ENCODE data around the gene ADPRHL1.

Gene ADPRHL1

DNA sequence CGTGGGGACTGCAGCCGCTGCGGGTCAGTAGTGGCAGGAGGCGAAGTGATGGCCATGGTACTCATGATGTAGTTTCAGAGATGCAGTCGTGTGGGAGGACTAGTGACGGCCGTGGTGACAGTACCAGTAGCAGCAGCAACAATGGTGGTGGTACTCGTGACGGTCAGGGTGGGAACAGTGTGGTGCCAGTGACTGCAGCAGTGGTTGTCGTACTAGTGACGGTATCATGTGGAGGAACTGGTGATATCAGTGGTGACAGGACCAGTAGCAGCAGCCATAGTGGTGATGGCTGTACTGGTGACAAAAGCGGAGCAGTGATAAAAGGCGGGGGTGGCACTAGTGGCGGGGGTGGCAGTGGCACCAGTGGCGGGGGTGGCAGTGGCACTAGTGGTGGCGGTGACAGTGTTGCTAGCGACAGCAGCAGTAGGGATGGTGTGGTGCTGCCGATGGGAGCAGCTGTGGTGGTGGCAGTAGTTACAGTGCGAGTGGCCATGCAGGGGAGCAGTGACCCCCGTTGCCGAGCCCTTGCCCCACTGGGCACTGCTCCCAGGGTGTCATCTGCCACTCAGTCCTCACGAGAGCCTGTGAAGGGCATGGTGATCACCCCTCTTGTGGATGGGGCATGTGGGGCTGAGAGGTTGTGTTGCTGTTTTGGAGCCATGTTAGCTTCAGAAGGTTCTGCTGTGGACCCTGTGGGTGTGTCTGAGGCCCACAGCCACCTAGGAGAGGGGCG, 22.7 kb downstream of the ADPRHL1 start:
- no peak for DNase-seq

DNA sequence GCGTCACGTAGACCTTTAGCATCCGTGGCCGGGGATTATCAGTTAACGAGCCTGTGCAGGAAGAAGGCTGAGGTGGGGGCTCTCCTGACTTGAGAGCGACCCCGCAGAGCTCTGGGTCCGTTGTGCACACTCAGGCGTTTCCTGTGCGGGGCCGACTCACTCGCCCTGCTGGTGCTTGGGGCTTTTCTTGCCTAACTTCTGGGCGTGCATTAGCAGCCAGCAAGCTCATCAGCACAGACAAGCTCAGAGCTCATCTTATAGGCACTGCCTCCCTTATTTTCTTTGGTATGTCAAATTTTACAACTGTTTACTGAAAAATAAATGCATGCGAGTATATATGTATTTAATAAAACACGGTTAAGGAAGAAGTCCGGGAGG, 23.7 kb downstream of the ADPRHL1 start:
- DNase-seq: no peak

DNA sequence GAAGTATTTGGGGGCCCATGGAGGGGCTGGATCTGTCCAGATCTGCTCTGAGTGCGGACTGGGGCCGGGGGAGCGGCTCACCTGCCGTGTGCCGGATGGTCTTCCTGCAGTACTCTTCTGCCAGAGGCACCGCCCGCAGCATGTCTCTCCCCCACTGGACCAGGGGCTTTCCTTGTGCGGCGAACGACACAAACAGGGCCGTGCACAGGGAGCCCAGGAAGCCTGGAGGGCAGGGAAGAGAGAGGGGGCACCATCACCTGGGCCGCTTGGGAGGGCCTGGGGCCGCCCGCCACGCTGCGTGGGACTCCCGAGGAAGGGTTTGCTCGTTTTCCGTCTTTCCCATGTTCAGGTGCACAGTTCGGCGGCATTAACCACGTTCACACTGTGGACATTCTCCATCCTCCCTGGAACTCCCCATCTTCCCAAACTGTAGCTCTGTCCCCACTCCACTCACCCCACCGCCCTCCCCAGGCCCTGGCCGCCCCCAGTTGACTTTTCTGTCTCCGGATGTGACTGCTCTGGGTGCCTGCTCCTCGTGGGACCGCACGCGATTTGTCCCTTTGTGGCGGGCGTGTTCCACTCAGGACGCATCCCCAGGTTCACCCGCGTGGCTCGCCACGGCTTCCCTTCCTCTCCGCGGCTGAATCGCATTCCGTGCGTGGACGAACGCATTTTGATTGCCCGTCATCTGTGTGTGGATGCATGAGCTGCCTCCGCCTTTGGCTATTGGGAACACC, 24.2 kb downstream of the ADPRHL1 start:
- DNase-seq: no peak

DNA sequence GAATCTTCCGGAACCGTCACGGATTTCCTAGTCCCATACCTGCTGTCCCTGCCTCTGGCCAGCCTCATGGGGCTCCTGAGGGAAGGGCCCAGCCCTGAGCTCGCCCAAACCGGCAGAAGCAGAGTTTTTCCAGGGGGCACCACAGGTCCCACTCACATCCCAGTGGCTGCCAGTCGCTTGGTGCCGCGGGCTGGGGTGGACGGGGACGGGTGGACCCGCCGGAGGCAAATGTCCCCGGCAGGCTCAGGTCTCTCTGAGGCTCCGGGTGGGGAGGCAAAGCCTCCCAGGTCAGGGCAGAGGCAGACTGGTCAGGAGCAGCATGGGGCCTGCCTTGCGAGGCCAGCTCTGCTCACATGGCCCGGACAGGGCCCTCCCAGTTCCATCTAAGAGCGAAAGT, 24.8 kb downstream of the ADPRHL1 start:
- no peak for DNase-seq

DNA sequence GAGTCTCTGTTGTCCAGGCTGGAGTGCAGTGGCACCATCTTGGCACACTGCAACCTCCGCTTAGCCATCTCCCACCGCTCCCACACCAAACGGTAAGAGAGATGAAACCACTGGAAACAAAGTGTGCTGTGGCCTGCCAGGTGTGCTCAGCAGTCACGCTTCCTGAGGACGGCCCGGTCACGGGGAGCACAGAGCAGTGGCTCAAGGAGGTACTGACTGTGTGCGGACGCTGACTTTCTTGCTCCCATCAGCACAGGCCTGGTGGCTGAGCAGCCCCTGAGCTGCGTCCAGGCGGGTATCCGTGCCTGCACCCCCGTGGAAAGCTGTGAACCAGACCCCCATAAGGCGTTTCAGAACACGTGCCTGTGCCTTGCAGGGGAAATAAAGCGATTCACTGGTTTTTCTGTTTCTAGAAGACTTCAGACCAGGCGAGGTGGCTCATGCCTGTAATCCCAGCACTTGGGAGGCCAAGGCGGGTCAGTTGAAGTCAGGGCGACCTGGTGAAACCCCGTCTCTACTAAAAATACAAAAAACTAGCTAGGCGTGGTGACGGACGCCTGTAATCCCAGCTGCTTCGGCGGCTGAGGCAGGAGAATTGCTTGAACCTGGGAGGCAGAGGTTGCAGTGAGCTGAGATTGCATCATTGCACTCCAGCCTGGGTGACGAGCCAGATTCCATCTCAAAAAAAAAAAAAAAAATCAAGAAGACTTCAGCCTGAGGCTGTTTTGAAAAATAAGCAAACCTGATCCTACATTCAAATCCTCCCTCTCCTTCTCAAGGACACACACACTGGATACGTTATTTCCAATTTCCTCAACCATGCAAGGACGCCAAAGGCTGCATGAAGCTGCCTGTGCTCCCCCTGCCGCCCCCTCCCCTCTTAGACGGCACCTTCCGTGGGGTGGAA, 25.5 kb downstream of the ADPRHL1 start:
- no peak for DNase-seq

DNA sequence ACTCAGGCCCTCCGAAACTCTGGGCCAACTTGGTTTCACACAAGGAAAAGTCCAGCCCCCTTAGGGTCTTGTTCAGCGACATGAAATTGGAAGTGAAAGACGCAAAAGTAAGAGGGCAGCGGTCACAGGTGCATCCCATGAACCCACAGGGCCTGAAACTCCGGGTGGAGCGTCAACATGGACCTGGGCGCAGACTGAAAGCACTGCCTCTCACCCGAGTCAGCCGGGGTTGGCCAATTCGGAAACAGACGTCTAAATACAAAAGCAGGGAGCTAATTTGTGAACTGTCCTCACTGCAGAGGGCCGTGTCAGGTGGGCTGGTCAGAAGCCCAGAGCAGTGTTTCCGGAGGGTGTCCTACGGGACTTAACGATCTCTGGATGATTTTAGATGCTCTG, 26.7 kb downstream of the ADPRHL1 start:
- DNase-seq: no peak

DNA sequence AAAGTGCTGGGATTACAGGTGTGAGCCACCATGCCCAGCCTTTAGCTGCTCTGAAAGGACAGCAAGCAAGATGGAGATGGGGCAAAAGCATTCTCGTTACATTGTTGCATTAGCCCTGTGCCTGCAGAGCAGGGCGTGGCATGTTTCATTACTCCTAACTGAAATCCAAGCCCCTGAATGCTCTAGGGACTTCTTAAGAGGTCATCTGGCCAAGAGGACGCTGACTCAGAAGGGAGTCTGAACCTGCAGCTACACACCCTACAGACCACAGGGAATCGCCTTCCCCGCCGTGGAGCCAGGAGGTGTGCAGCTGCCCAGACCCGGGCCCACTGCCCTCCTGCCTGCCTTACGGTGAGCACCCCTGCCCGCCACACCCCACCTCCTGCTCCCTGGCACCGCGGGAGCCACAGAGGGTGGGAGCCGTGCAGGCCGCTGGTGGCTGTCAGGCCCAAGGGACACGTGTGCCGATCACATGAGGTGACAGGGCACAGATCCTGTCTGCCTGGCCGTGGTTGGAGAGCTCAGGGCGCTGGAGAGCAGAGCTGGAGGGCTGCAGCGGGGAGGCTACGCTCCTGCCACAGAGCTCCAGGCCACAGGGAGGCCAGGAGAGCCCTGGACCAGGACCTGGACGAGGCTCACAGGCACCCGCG, 27.2 kb downstream of the ADPRHL1 start:
- DNase-seq: no peak

DNA sequence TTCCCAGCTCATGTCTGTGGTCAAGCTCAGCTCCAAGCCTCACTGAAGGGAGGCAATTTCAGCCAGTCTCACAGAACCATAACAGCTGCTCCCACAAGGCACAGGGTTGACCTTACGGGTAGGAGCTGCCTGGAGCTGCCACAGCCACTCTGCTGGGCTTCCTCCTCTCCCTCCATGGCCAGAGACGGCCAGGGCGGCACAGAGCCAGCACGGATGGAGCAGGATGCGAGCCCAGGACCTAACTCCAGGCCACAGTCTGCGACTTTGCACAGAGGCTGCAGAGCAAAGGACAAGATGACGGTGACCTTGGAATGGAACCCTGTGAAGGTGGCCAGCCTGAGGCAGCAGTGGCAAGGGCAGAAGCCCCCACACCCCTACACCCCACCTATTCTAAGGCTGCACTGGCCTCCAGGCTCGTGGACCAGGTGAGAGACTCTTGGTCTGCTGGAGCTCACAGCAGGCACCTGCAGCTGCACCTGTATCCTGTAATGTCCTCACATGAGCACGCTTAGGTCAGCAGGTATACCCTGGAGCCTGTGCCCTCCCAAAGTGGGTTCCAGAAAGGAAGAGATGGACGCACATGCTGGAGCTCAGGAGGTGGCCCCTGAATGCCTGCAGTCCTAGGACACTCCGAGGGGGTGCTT, 29.6 kb downstream of the ADPRHL1 start:
- no peak for DNase-seq

DNA sequence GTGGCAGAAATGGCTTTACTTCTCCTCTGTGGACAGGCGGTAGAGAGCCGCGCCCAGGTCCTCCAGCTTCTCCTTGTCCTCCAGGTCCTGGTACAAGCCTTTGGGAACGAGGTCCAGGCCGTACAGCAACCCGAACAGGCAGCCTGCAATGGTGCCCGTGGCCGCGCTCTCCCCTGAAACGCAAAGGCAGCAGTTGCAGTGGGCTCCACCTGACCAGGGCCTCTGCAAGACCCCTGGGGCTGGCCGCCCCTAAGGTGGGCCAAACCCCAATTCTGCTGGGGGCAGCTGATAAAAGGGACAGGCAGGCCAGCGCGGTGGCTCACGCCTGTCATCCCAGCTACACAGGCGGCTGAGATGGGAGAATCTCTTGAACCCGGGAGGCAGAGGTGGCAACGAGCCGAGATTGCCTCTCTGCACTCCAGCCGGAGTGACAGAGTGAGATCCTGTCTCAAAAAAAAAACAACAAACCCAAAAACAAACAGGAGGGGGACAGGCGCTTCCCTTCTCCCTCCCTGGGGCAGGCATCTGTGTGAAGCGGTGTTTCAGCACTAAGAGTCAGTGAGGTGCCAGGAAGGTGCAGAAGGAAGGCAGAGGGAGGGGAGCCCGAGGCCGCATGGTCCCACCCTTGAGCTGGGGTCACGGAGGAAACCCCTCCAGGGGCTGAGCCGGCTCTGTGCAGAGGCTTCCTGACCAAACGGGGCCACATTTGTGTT, 30.3 kb downstream of the ADPRHL1 start:
- DNase-seq: no peak

DNA sequence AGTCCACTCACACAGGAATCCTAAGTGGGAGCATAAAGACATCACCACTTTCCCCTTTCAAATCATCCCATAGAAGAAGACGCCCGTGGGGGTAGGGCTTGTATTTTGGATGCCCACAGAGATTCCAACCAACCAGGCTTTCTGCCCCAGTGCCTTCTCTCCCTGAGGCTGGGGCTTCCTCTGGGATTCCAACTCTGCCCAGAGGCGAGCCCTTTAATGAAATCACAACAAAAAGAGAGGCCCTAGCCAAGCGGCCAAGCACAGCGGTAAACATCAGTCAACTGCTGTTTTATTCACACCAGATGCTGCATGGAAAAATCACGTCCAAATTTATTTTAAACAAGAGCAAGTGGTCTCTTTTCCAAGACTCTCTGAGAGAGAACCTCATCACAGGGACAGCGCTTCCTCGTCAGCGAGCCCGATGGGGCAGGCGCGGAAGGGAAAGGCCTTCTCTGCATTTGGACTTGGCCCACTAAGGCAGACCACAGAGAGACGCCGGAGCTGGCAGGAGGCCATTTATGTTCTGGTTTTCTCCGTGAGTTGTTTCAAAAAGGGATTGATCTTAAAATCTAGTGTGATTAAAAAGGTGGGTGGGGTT, 31.5 kb downstream of the ADPRHL1 start:
- no peak for DNase-seq

DNA sequence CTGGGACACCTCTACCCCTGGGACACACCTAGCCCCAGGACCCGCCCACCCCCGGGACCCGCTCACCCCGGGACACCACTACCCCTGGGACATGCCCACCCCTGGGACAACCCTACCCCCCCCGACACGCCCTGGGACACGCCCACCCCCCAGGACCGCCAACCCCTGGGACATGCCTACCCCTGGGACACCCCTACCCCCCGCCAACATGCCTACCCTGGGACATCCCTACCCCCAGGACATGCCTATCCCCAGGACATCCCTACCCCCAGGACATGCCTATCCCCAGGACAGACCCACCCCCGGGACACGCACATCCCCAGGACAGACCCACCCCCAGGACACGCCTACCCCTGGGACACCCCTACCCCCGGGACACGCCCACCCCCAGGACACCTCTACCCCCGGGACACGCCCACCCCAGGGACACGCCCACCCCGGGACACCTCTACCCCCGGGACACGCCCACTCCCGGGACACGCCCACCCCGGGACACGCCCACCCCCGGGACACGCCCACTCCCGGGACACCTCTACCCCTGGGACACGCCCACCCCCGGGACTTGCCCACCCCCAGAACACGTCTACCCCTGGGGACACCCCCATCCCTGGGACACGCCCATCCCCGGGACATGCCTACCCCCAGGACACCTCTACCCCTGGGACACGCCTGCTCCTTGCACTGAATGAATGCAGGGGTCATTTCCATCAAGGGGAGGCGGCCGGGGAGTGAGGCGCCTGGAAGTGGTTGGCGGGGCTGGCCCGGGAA, 32.3 kb downstream of the ADPRHL1 start:
- DNase-seq: peak in 1 of 2 donors; percentile 5

DNA sequence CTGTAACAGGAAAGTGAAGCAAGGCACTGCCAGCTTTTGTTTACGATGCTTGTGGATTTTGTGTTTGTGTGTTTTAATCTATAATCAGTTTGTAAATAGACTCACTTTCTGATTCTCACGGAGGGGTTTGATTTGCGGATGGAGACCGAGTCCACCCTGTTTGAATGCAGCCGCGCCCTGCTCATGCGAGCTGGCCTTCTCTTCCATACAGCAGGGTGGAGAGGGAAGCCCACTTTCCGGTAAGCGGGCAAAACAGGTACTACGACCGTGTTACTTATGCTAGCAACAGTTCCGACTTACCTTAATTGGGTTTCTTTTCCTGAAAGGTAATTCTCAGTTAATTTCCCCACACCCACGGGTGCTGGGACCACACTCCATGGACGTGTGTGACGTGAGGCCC, 33.1 kb downstream of the ADPRHL1 start:
- no peak for DNase-seq

DNA sequence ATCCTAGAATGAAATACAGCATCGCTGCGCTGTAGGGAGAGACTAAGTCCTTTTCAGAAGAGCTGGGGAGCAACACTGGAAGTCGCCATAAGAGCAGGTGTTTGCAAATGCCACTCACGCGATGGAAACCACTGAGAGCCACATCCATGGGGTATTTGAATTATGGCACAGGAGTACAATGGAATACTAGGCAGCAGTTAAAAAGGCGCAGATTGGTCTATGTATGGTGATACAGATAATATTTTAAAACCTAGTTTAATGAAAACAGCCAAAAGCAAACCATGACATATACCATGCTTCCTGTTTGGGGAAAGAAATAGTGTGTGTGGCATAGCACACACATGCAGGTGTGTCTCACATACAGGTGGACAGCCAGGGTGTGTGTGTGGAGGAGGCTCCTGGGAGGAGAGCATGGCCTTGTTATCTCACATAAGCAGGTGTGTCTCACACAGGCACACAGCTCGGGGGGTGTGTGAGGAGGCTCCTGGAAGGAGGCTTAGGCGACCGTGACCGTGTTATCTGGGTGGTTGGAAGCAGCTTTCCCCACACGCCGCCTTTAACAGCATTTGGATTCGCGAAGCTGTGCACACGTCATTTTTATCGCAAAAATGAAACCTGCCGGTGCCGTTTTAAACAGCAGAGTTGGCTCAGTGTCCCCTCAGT, 33.6 kb downstream of the ADPRHL1 start:
- DNase-seq: no peak

DNA sequence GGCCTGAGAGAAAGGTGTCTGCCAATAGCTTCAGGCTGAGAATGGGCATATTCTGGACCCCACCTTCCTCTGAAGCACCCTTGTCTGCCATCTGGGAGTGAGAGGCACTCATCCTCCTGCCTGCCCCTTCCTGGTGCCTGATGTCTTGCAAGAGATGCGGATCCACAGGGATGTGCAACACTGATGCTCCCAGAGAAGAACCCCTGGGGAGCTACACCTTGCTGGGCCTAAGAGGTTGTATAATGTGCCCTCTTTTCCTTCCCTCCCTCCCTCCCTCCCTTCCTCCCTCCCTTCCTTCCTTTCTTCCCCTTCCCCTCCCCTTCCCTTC, 34.6 kb downstream of the ADPRHL1 start:
- DNase-seq: no peak

DNA sequence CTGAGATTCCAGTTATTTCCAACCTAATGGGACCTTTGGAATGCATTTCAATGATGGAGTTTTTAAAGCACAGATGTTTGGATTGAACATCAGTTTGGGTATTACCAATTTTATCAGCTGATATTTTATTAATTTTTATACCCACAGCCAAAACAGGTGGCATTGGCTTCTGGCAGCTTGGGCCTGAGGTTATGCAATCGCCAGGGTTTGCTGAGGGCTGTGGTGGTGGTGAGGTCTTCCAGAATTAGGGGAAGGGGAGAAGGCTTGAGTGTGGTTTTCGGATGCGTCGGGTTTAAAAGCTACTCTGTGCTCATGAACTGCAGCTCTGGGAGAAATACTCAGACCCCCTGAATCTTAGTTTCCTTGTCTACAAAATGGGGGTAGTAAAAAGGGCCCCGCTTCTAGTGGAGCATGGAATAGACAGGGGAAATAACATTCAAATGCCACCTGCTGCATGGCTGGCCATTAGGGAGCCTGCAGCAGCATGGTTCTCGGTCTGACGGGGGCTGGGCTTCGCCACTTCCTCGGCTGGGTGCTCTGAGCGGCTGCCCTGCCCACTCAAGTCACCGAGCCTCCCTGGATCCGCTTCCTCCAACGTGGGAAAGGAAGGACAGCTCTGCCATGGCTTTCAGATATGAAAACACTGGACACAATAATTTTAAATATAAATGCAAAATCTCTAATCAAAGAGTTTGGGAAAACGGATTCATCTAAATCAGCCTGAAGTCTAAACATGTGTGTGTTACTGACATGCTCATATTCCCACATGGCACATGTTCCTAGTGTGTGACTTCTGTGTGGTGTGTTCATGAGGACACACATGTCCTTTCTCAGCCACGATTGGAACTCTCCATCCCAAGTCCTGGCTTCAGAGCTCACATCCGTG, 35.2 kb downstream of the ADPRHL1 start:
- DNase-seq: no peak

DNA sequence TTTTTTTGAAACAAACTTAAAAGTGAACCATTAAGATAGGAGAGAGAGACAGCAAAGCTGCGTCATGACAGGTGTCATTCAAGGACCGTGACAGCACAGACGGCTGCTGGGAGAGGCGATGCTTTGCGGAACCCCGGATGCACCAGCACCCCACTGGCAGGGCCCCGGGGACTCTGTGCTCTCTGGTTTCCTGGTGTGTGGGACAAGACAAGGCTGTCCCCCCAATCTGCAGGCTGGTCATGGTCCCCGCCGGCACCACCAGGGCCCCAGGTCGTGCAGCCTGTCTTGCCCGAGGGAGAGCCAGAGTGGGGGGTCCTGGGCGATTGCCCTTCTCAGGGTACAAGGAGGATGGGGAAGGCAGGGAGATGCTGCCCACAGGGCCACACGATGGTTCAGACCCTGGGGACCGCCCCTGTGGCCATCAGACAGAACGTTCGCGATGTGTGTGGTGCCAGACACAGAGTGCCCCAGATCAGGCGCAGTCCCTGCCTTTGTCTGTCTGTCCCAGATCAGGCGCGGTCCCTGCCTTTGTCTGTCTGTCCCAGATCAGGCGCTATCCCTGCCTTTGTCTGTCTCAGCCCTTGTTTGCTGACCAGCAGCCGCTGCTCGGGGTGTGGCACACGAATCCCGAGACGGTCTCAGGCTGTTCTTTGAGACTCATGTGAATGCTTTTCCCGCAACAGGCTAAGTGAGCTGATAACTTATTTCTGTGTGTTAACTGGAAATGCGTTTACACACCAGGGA, 36.1 kb downstream of the ADPRHL1 start:
- no peak for DNase-seq

DNA sequence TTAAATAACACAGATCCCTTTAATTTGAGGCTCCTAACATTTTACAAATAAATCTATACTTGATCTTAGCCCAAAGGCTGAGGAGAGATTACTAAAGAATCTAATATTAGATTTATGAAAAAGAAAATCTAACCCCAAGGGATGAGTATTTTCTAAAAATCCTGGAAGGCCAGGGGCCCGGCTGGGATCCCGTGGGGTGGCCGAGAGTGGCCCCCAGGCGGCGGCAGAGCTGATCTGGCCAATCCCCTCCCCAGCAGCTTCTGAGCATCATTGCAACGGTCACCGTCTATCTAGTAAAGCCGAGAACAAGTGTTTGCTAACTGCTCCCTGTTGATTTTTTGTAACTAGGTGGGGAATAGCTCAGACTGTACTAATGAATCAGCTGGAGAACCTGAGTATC, 37.5 kb downstream of the ADPRHL1 start:
- DNase-seq: no peak

DNA sequence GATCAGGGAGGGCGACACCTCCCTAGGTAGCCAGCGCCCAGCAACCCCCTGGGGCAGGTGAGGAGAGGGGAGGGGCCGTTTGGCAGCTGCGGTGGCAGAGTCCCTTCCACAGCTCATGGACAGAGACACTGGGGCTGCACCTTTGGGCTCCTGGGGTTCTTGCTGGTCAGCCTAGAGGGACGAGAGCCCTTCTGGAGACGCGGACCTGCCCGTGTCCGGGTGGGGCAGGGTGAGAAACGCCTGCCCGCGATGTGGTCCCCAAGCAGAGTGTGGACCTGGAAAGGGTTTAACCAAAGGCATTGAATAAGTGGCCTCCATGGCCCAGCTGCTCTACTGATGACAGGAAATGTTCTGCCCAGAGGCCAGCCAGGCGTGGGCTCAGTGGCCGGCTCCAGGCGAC, 38.3 kb downstream of the ADPRHL1 start:
- DNase-seq: no peak
